Motor neuron (in vitro differentiated cells): ENCODE data around the gene SIK3. TPM values are rescaled to one million over a fixed set of nuclear protein-coding genes. Genes with fewer than 3 reads are reported as not detected.

Experiments used
- ATAC-seq, 8 experiments: fragments of 200-7000 bp; cut with Tn5 transposase; replicated peaks in 6 of 8; 2 replicates each; pipeline ENCODE4 v1.8.0; 2021; ENCODE audit warnings: mild to moderate bottlenecking in 8 of 8, moderate library complexity in 8 of 8
- H3K27ac ChIP-seq, 2 donors: fragments of 250-450 bp; sonication (Bioruptor Pico); 2 replicates each; pipeline ENCODE4 v1.9.0; 2021; ENCODE audit warnings: antibody characterized with exemption in 2 of 2, mild to moderate bottlenecking in 2 of 2, moderate library complexity in 1 of 2
- H3K4me1 ChIP-seq, 2 donors: fragments of 250-450 bp; sonication (Bioruptor Pico); replicated peaks in 1 of 2; 2 replicates each; pipeline ENCODE4 v1.6.1; 2021; ENCODE audit warnings: antibody characterized with exemption in 2 of 2, mild to moderate bottlenecking in 2 of 2, moderate library complexity in 1 of 2
- H3K4me3 ChIP-seq, 5 donors: fragments of 250-450 bp; sonication (Bioruptor Pico); 2 replicates each; pipeline ENCODE4 v1.9.0; 2021; ENCODE audit warnings: antibody characterized with exemption in 5 of 5, mild to moderate bottlenecking in 5 of 5, moderate library complexity in 4 of 5
- whole genome bisulfite sequencing, 10 experiments: fragments of 450-650 bp; shearing (Covaris generic); methylation state at CpG; one replicate each; pipeline ENCODE4 v1.0.0; 2022; 5-methylcytosine and 5-hydroxymethylcytosine counted together
- in situ Hi-C, 9 experiments: fragments of 400-800 bp; cut with MboI; loops; one replicate each; pipeline ENCODE4 v1.15.0; 2021; ENCODE audit warnings: low sequenced_read_pairs in 9 of 9, low pct_unique_long_range_greater_than_20kb in 2 of 9; ENCODE audit not compliant: unreplicated experiment in 9 of 9
- total RNA-seq, 8 experiments: library from RNA; unstranded; fragments of 300-600 nt; gene quantifications; 2 replicates each; pipeline versions ENCODE4 v1.2.3 to v1.2.4, GENCODE V29; 2022

The SIK3 gene
- total RNA-seq, 8 experiments from 2014 or later = 12.7 to 34.3 (median 16.5) TPM

- 29 to 100% (median 74%) methylated on average over 1 to 4 of the region's 5 CpGs; no CpG with 5 or more reads in 3 of the 10 experiments for WGBS, 10 experiments
- H3K27ac ChIP-seq = no peak overlapping the region
- peaks cover 2 to 19% of the 10 kb centered on the region in 2 donors for H3K4me1 ChIP-seq
- H3K4me3 ChIP-seq = no peak overlapping the region
- peak in 2 of 8 experiments; percentile 32 to 33 for ATAC-seq
- in situ Hi-C loops = no loop called here
These were observed 272.8 kb downstream of the SIK3 start for GRCh38 chr11:116825434-116825833.

DNA sequence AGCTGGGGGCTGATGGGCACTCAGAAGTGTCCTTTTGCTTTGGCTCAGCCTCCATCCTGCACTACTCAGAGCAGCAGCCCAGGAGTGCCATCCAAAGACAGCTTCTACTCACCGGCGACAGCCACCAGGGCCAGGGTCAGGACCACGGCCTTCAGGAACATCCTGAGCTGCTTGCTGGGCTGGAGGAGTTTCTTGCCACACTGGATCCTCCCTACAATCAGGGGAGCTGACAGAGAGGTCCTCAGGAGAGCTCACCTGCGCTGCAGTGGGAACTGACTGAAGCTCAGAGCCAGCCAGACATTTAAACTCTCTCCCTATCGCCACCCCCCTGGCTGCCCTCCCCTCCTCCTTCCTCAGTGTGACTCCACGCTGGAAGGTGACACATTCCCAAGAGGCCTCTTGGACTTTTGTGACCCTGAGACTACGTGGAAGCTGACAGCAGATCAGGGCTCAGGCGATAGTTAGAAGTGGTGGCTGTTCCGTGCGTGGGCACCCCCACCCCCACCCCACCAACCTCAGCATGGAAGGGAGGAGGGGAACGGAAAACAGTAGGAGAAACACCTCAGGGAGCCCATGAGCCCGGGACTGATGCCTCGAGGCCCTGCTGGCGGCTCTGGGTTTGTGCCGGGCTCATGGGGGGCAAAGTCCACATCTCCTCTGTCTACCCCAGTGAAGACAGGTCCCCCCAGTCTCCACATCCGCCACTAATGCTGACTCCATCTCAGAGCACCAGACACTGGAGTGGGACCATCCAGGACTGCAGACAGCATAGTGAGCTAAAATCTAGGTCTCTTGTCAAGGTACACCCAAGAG, 275.0 kb downstream of the SIK3 start, which contains the start of gene APOA4:
Gene APOA4 (minus strand): TSS at position 274 of the 813 bp plus-strand sequence. CDS start 113 bp downstream, at position 161.
- no peak for ATAC-seq
- H3K4me1 ChIP-seq = peaks cover 2 to 11% of the 10 kb centered on the region in 2 donors
- H3K4me3 ChIP-seq = no peak within 1 kb of the TSS
- WGBS, 10 experiments = 90 to 100% (median 100%) methylated on average over 1 to 2 of the region's 16 CpGs; no CpG with 5 or more reads in 7 of the 10 experiments
- in situ Hi-C loops = no loop called here
- no peak within 1 kb of the TSS for H3K27ac ChIP-seq

- ATAC-seq = no peak
- Histone ChIP-seq H3K4me1 (peaks cover 2 to 11% of the 10 kb centered on the region in 2 donors), H3K4me3 (no peak overlapping the region), H3K27ac (no peak overlapping the region)
- in situ Hi-C loops = no loop called here
- 0 to 100% (median 40%) methylated on average over 1 to 2 of the region's 5 CpGs; no CpG with 5 or more reads in 5 of the 10 experiments for WGBS, 10 experiments
These were observed 275.7 kb downstream of the SIK3 start for GRCh38 chr11:116822575-116822974.

GRCh38 chr11:116821050-116821918, 276.9 kb downstream of the SIK3 start:
- Histone ChIP-seq H3K4me3 (no peak overlapping the region), H3K27ac (no peak overlapping the region), H3K4me1 (peaks cover 0 to under 1% of the 10 kb centered on the region in 2 donors)
- ATAC-seq = no peak
- in situ Hi-C loops = no loop called here
- WGBS, 10 experiments = 79 to 95% (median 85%) methylated on average over 1 to 28 of the region's 51 CpGs; no CpG with 5 or more reads in 4 of the 10 experiments

- Histone ChIP-seq H3K4me3 (no peak overlapping the region), H3K4me1 (no peaks in the 10 kb centered on the region), H3K27ac (no peak overlapping the region)
- no peak for ATAC-seq
- 74 to 100% (median 90%) methylated on average over 4 to 5 of the region's 9 CpGs; no CpG with 5 or more reads in 6 of the 10 experiments for WGBS, 10 experiments
- in situ Hi-C loops = no loop called here
These were observed 279.2 kb downstream of the SIK3 start for GRCh38 chr11:116819049-116819448.

DNA sequence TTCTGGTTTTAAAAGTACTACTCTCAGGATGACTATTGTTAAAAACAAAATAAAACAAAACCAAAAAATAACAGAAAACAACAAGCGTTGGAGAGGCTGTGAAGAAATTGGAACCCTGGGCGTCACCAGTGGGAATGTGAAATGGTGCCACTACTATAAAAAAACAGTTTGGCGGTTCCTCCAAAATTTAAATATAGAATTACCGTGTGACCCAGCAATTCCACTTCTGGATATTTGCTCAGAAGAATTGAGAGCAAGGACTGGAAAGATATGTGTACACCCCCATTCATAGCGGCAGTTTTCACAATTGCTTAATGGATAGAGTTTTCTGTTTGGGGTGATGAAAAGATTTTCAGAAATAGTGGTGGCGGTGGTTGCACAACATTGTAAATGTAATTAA, 283.7 kb downstream of the SIK3 start:
- WGBS, 10 experiments = 66 to 96% (median 88%) methylated on average over 1 to 6 of the region's 6 CpGs
- ATAC-seq = no peak
- H3K4me3 ChIP-seq = no peak overlapping the region
- H3K4me1 ChIP-seq = no peaks in the 10 kb centered on the region
- in situ Hi-C loops = no loop called here
- no peak overlapping the region for H3K27ac ChIP-seq

DNA sequence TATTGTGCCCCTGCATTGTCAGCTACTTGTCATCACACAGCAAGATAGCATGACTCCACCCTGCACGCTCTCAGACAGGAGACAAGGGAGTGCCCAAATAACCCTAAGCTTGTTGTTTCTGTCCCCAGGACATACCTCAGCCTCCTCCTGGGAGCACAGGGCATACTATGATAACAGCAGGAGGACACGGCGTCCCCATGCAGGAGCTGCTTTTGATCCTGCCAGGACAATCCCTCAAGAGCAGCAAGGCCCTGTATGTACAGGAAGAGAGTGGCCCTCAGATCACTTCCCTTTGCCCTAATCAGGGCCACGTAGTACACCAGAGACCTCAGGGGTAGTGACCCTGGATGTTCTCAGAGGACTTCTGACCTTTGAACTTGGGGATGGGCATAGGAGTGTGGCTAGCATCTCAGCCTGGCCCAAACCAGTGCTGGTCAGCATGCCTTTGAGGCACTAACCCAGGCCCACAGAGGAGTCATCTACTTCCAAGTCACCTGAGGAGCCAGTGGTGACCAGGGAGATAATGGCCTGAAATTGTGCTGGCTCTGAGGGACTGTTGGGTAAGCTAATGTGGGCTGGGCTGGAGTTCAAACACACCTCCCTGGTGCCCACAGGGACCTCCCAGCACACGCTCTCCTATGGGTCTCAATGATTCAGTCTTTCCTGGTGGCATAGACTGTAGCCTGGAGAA, 284.3 kb downstream of the SIK3 start:
- WGBS, 10 experiments = 50 to 100% (median 80%) methylated on average over 1 to 4 of the region's 5 CpGs; no CpG with 5 or more reads in 3 of the 10 experiments
- ATAC-seq = no peak
- no peaks in the 10 kb centered on the region for H3K4me1 ChIP-seq
- in situ Hi-C loops = no loop called here
- no peak overlapping the region for H3K27ac ChIP-seq
- no peak overlapping the region for H3K4me3 ChIP-seq

GRCh38 chr11:116813170-116813569, 285.1 kb downstream of the SIK3 start:
- Histone ChIP-seq H3K4me3 (no peak overlapping the region), H3K27ac (no peak overlapping the region), H3K4me1 (no peaks in the 10 kb centered on the region)
- no peak for ATAC-seq
- in situ Hi-C loops = no loop called here
- WGBS, 10 experiments = 0 to 100% (median 100%) methylated on average over 1 of the region's 1 CpG; no CpG with 5 or more reads in 5 of the 10 experiments

GRCh38 chr11:116812109-116812508, 286.1 kb downstream of the SIK3 start:
- WGBS, 10 experiments = 78 to 98% (median 94%) methylated on average over 4 of the region's 4 CpGs; no CpG with 5 or more reads in 4 of the 10 experiments
- in situ Hi-C loops = no loop called here
- H3K4me3 ChIP-seq = no peak overlapping the region
- no peak for ATAC-seq
- no peaks in the 10 kb centered on the region for H3K4me1 ChIP-seq
- no peak overlapping the region for H3K27ac ChIP-seq

- in situ Hi-C loops = no loop called here
- Histone ChIP-seq H3K4me1 (no peaks in the 10 kb centered on the region), H3K27ac (no peak overlapping the region), H3K4me3 (no peak overlapping the region)
- 25 to 92% (median 80%) methylated on average over 1 to 3 of the region's 3 CpGs; no CpG with 5 or more reads in 5 of the 10 experiments for WGBS, 10 experiments
- ATAC-seq = no peak
These were observed 287.0 kb downstream of the SIK3 start for GRCh38 chr11:116811194-116811593.

GRCh38 chr11:116808262-116809175, 289.7 kb downstream of the SIK3 start:
- WGBS, 10 experiments = 17 to 100% (median 78%) methylated on average over 1 to 9 of the region's 14 CpGs
- no peak overlapping the region for H3K27ac ChIP-seq
- in situ Hi-C loops = loop anchor here in 1 of 9 experiments (10.0 kb wide), 1 partner anchor 296 kb away; no protein-coding TSS in a partner anchor
- no peaks in the 10 kb centered on the region for H3K4me1 ChIP-seq
- H3K4me3 ChIP-seq = no peak overlapping the region
- ATAC-seq = no peak
